ENCODE results near the gene RECQL5. TPM values are rescaled to one million over a fixed set of nuclear protein-coding genes. Genes with fewer than 3 reads are reported as not detected.

The RECQL5 gene
- total and polyA plus RNA-seq, 10 donors: 25.7 to 51.0 (median 38.6) TPM

DNA sequence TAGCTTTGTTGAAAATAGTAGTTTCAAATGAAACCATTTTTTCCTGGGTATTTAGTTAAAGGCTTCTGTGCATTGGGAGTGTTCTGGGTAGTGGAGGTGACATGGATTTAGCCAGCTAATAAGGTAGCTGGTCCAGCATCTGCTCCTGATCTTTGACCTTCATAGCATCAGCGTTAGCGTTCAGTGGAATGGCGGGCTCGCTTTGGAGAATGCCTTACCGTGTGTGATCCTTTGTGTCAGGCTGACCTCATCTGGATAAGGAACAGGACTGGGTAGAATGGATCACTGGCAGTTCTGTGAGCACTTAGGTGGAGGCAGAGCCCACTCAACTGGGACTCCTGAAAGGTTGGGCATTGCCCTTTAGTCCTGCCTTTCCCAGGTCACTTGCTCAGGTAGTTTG is 3.9 kb upstream of the RECQL5 start:
- DNase-seq: peak; percentile 25
- TF ChIP-seq, protein P1, sequence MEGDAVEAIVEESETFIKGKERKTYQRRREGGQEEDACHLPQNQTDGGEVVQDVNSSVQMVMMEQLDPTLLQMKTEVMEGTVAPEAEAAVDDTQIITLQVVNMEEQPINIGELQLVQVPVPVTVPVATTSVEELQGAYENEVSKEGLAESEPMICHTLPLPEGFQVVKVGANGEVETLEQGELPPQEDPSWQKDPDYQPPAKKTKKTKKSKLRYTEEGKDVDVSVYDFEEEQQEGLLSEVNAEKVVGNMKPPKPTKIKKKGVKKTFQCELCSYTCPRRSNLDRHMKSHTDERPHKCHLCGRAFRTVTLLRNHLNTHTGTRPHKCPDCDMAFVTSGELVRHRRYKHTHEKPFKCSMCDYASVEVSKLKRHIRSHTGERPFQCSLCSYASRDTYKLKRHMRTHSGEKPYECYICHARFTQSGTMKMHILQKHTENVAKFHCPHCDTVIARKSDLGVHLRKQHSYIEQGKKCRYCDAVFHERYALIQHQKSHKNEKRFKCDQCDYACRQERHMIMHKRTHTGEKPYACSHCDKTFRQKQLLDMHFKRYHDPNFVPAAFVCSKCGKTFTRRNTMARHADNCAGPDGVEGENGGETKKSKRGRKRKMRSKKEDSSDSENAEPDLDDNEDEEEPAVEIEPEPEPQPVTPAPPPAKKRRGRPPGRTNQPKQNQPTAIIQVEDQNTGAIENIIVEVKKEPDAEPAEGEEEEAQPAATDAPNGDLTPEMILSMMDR (IDR thresholded peaks at IDR 0.05 in 8 of 11, conservative IDR thresholded peaks at IDR 0.05 in 3 of 11): no peak
- TF ChIP-seq POLR2A (IDR thresholded peaks at IDR 0.05) (no peak), POLR2AphosphoS5 (IDR thresholded peaks at IDR 0.05) (no peak)
- Histone ChIP-seq H3K27me3 (replicated peaks in 1 of 7) (no peaks in the 10 kb centered on the region), H3K27ac (no peak overlapping the region), H3K4me3 (no peak overlapping the region), H3K4me1 (peaks cover 24 to 77% (median 54%) of the 10 kb centered on the region in 6 donors), H3K9me3 (no peaks in the 10 kb centered on the region), H3K36me3 (peaks cover 0 to 72% (median 61%) of the 10 kb centered on the region in 6 donors)
- WGBS, 5 donors: 81 to 94% (median 87%) methylated on average over 5 of the region's 5 CpGs
- intact Hi-C loops (cut with DNase I; ENCODE audit: low total_unique reads): no loop called here

DNA sequence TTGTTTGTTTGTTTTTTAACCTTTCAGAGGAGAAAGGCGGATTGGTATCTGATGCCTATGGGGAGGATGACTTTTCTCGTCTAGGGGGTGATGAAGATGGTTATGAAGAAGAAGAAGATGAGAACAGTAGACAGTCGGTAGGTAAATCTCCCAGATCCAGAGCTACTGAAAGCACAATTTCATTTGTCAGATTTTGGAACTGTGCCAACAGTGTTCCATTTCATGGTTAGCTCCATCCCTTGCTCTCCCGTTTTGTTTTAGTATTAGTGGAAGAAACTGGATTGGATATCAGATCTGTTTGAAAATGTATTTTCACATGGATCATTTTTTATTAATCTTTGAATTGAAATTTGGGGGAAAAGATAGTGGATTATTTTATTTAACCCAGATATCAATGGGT is 1.5 kb upstream of the RECQL5 start:
- TF ChIP-seq POLR2AphosphoS5 (IDR thresholded peaks at IDR 0.05) (no peak), POLR2A (IDR thresholded peaks at IDR 0.05) (no peak)
- TF ChIP-seq, protein P1 (IDR thresholded peaks at IDR 0.05 in 8 of 11, conservative IDR thresholded peaks at IDR 0.05 in 3 of 11): no peak
- Histone ChIP-seq H3K9me3 (no peaks in the 10 kb centered on the region), H3K27me3 (replicated peaks in 1 of 7) (no peaks in the 10 kb centered on the region), H3K4me1 (peaks cover 29 to 81% (median 55%) of the 10 kb centered on the region in 6 donors), H3K4me3 (peak overlapping the region in 6 of 8 donors; percentile 88 to 98 (median 94)), H3K36me3 (peaks cover 0 to 63% (median 51%) of the 10 kb centered on the region in 6 donors), H3K27ac (no peak overlapping the region)
- intact Hi-C loops (cut with DNase I; ENCODE audit: low total_unique reads): no loop called here
- WGBS, 5 donors: 76 to 85% (median 82%) methylated on average over 4 of the region's 4 CpGs
- no peak for DNase-seq

GRCh38 chr17:75667825-75668224 is 871 bp upstream of the RECQL5 start:
- Histone ChIP-seq H3K27me3 (replicated peaks in 1 of 7) (no peaks in the 10 kb centered on the region), H3K9me3 (no peaks in the 10 kb centered on the region), H3K27ac (peak overlapping the region in 7 of 8 donors; percentile 83 to 95 (median 94)), H3K4me1 (peaks cover 29 to 85% (median 55%) of the 10 kb centered on the region in 6 donors), H3K4me3 (peak overlapping the region; percentile 68 to 98 (median 94)), H3K36me3 (peaks cover 0 to 61% (median 45%) of the 10 kb centered on the region in 6 donors)
- TF ChIP-seq POLR2A (IDR thresholded peaks at IDR 0.05) (no peak), POLR2AphosphoS5 (IDR thresholded peaks at IDR 0.05) (no peak)
- TF ChIP-seq, protein P1 (IDR thresholded peaks at IDR 0.05 in 8 of 11, conservative IDR thresholded peaks at IDR 0.05 in 3 of 11): no peak
- 7 to 10% (median 9%) methylated on average over 4 of the region's 4 CpGs for WGBS, 5 donors
- no peak for DNase-seq
- intact Hi-C loops (cut with DNase I; ENCODE audit: low total_unique reads): no loop called here

GRCh38 chr17:75665981-75666380 is 973 bp downstream of the RECQL5 start:
- Histone ChIP-seq H3K27ac (peak overlapping the region in 1 of 8 donors; percentile 95), H3K27me3 (replicated peaks in 1 of 7) (no peaks in the 10 kb centered on the region), H3K36me3 (peaks cover 0 to 61% (median 44%) of the 10 kb centered on the region in 6 donors), H3K4me1 (peaks cover 29 to 76% (median 52%) of the 10 kb centered on the region in 6 donors), H3K9me3 (no peaks in the 10 kb centered on the region), H3K4me3 (peak overlapping the region in 4 of 8 donors; percentile 89 to 98 (median 94))
- TF ChIP-seq POLR2AphosphoS5 (IDR thresholded peaks at IDR 0.05) (no peak), POLR2A (IDR thresholded peaks at IDR 0.05) (no peak)
- TF ChIP-seq, protein P1 (IDR thresholded peaks at IDR 0.05 in 8 of 11, conservative IDR thresholded peaks at IDR 0.05 in 3 of 11): no peak
- WGBS, 5 donors: 81 to 92% (median 83%) methylated on average over 10 of the region's 10 CpGs
- peak; percentile 54 for DNase-seq
- intact Hi-C loops (cut with DNase I; ENCODE audit: low total_unique reads): no loop called here
